Left hindlimb (tissue), 1 donor: ENCODE measurements around the gene NEDD4L.

ENCODE experiments used
- DNase-seq: peaks from one replicate; pipeline ENCODE4 v3.0.0-alpha.2; 2018

Gene NEDD4L

GRCh38 chr18:58446391-58447060, 402.5 kb downstream of the NEDD4L start:
- no peak for DNase-seq

- DNase-seq = peak; percentile 48
Observed at GRCh38 chr18:58447402-58448095, 403.5 kb downstream of the NEDD4L start.

GRCh38 chr18:58449464-58449863, 405.4 kb downstream of the NEDD4L start:
- DNase-seq = no peak
